Midbrain (tissue), 1 donor: ENCODE measurements around the gene HOXA9.
A peak's percentile ranks its signal among the peaks of the same experiment; 100 is the strongest.

Source experiments
- DNase-seq: peaks from one replicate; lab custom pipeline; 2025; lab: John Stamatoyannopoulos, UW

HOXA9 gene

GRCh38 chr7:27153526-27153925 lies 11.8 kb downstream of the HOXA9 start:
- no peak for DNase-seq

- no peak for DNase-seq
Measured at GRCh38 chr7:27152816-27153442, 12.4 kb downstream of the HOXA9 start.

- DNase-seq, result no peak
Measured at GRCh38 chr7:27151931-27152815, 13.2 kb downstream of the HOXA9 start, which contains the start of gene HOXA3. TSS of gene HOXA3 (minus strand) at chr7:27152583. CDS start at chr7:27110640, 41,943 bp downstream.

- DNase-seq, result no peak
Measured at GRCh38 chr7:27151341-27151930, 13.9 kb downstream of the HOXA9 start.

GRCh38 chr7:27150568-27151340 lies 14.6 kb downstream of the HOXA9 start:
- DNase-seq, result peak; percentile 32

- no peak for DNase-seq
Measured at GRCh38 chr7:27149842-27150567, 15.3 kb downstream of the HOXA9 start.

- DNase-seq, result no peak
Measured at GRCh38 chr7:27148756-27149641, 16.3 kb downstream of the HOXA9 start.

- no peak for DNase-seq
Measured at GRCh38 chr7:27148031-27148755, 17.1 kb downstream of the HOXA9 start.

GRCh38 chr7:27147199-27148030 lies 17.9 kb downstream of the HOXA9 start, which contains the start of gene HOXA6:
TSS of gene HOXA6 (minus strand) at chr7:27147774. CDS start at chr7:27147749, 25 bp downstream.
- DNase-seq, result no peak

- no peak for DNase-seq
Measured at GRCh38 chr7:27146491-27147198, 18.7 kb downstream of the HOXA9 start.

- DNase-seq, result no peak
Measured at GRCh38 chr7:27145914-27146412, 19.4 kb downstream of the HOXA9 start.

- no peak for DNase-seq
Measured at GRCh38 chr7:27145165-27145913, 20.0 kb downstream of the HOXA9 start.

GRCh38 chr7:27144781-27145164 lies 20.6 kb downstream of the HOXA9 start:
- no peak for DNase-seq

GRCh38 chr7:27143950-27144780 lies 21.2 kb downstream of the HOXA9 start:
- DNase-seq, result no peak

GRCh38 chr7:27143023-27143949 lies 22.1 kb downstream of the HOXA9 start, which contains the start of gene HOXA5:
TSS of gene HOXA5 (minus strand) at chr7:27143681. CDS start at chr7:27143607, 74 bp downstream.
- no peak for DNase-seq
